ENCODE data around the gene ASTL.

DNA sequence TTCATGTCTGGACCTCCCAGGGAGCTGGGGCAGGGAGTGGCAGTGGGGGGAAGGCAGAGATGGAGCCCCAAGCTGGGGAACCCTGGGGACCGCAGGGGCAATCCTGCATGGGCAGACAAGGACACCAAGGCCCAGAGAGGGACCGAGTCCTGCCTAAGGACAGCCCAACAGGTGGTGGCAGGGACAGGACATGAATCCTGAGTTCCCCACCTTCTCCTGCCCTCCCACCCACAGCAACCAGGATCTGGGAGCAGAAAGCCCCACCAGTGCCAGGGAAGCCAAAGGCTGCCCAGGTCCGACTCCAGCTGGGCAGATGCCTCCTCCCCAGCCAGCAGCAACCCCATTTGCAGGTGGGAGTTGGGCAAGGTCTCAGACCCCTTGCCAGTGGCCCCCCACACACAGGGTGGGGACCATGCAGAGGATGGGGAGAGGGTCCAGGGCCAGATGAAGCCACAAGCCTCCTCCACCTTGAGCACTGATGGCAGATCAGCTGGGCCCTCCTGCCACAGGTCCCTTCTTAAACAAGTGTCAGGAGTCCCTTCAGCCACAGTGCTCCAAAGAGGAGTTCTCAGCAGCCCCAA is 28.3 kb downstream of the ASTL start:
- TF ChIP-seq EZH2phosphoT487 (IDR thresholded peaks at IDR 0.05; ENCODE audit: borderline replicate concordance, low read length) (no peak), EZH2 (IDR thresholded peaks at IDR 0.05; ENCODE audit: low read length, unreplicated experiment) (no peak)

Measured in PC-3 (cell line).